Measurements from ENCODE around the gene PIGU. TPM values are rescaled to one million over a fixed set of nuclear protein-coding genes. Genes with fewer than 3 reads are reported as not detected.

Gene PIGU
- total and polyA plus RNA-seq, 2 donors (not counting 3 experiments of a cell fraction or from before 2014, with no cell fraction given), result 20.3 to 81.8 TPM

DNA sequence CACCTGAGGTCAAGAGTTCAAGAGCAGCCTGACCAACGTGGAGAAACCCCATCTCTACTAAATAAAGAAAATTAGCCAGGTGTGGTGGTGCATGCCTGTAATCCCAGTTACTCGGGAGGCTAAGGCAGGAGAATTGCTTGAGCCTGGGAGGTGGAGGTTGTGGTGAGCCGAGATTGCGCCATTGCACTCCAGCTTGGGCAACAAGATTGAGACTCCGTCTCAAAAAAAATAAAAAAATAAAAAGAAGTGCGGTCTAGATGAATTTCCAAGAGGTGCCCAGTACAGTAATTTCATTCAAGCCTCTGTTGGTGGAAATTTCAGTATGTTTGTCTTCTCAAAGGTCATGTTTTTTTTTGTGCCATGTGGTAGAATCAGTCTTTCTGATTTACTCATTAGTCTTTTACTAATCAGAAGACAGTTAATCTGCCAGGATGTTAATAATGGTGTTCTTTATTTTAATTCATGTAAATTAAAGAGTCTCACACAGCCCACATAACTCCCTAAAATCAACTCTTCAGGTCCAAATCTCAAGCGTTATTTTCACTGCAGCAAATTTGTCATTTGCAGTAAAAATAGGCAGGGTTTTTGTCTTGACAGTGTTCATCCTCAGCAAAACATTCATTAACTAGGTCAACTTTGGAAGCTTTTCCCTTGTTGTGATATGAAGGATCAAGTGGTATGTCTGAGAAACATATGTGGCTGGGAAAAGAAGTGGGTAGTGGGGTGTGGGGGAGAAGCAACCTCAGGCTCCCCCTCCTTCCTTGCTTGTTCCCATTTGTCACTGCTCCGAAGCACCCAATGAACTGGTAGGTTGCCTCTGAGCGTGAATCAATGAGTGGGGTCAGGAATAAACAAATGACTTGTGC is 40.6 kb upstream of the PIGU start:
- no peak for DNase-seq (ENCODE audit: low read depth, low spot score)
- intact Hi-C loops (cut with micrococcal nuclease), result no loop called here
- Histone ChIP-seq H3K79me2 (ENCODE audit: control insufficient read depth, insufficient read depth, low read length) (no peaks in the 10 kb centered on the region), H3K9me1 (replicated peaks; ENCODE audit: control insufficient read depth, extremely low read depth, insufficient read depth, low read length) (no peaks in the 10 kb centered on the region), H3K9me3 (replicated peaks; ENCODE audit: control insufficient read depth, insufficient read depth, low read length) (no peaks in the 10 kb centered on the region), H2AFZ (ENCODE audit: low read depth, low read length) (no peak overlapping the region), H4K20me1 (replicated peaks; ENCODE audit: control insufficient read depth, extremely low read depth, insufficient read depth, low read length) (no peaks in the 10 kb centered on the region), H3K4me3 (replicated peaks in 1 of 3; ENCODE audit: insufficient read depth in 1 of 3, low read depth in 1 of 3, low read length in 3 of 3) (no peak overlapping the region), H3K27me3 (ENCODE audit: control insufficient read depth in 2 of 2, insufficient read depth in 2 of 2, low read length in 2 of 2) (no peaks in the 10 kb centered on the region), H3K9ac (replicated peaks; ENCODE audit: extremely low read depth, insufficient read depth, low read length) (no peak overlapping the region), H3K27ac (ENCODE audit: insufficient read depth, low read depth, low read length) (no peak overlapping the region), H3K36me3 (ENCODE audit: control insufficient read depth in 2 of 2, extremely low read depth in 1 of 2, insufficient read depth in 2 of 2, low read length in 2 of 2) (peaks cover 0 to 8% of the 10 kb centered on the region in 2 experiments), H3K4me2 (ENCODE audit: insufficient read depth, low read length) (no peak overlapping the region), H3K4me1 (ENCODE audit: control insufficient read depth, extremely low read depth, insufficient read depth, low read length) (peaks cover 14% of the 10 kb centered on the region)
- POLR2A ChIA-PET, result interaction anchor here (0.7 kb wide), 1 partner anchor 435 kb away, joined by 4 read pairs; no protein-coding TSS in a partner anchor
- CTCF ChIA-PET, result no interaction called here
- FAIRE-seq, result no peak
- BruUV-seq (replicated peaks), result no TSS peak
- TF ChIP-seq POLR2AphosphoS5 (IDR thresholded peaks at IDR 0.05; ENCODE audit: insufficient read depth, low read depth, low read length) (no peak), FOS (IDR thresholded peaks at IDR 0.05; ENCODE audit: borderline replicate concordance, insufficient read depth, low read length) (no peak), JUN (IDR thresholded peaks at IDR 0.05; ENCODE audit: borderline replicate concordance, insufficient read depth, insufficient read length, low read depth) (no peak)
- TF ChIP-seq, protein P1, sequence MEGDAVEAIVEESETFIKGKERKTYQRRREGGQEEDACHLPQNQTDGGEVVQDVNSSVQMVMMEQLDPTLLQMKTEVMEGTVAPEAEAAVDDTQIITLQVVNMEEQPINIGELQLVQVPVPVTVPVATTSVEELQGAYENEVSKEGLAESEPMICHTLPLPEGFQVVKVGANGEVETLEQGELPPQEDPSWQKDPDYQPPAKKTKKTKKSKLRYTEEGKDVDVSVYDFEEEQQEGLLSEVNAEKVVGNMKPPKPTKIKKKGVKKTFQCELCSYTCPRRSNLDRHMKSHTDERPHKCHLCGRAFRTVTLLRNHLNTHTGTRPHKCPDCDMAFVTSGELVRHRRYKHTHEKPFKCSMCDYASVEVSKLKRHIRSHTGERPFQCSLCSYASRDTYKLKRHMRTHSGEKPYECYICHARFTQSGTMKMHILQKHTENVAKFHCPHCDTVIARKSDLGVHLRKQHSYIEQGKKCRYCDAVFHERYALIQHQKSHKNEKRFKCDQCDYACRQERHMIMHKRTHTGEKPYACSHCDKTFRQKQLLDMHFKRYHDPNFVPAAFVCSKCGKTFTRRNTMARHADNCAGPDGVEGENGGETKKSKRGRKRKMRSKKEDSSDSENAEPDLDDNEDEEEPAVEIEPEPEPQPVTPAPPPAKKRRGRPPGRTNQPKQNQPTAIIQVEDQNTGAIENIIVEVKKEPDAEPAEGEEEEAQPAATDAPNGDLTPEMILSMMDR (IDR thresholded peaks at IDR 0.05; ENCODE audit: extremely low read depth in 1 of 2, insufficient read depth in 1 of 2, low read depth in 1 of 2, low read length in 2 of 2), result no peak
- dilution Hi-C loops (cut with MboI; ENCODE audit: extremely low pct_ligation_motif_present, low sequenced_read_pairs), result no loop called here

All from endothelial cell of umbilical vein (primary cell).